GM19324 (cell line): ENCODE results near the gene NEU1.
A peak's percentile ranks its signal among the peaks of the same experiment; 100 is the strongest.
"Not testable (repeated sequence)": the region's sequence is repeated elsewhere in the genome, so short reads cannot be mapped to it uniquely, and the experiment has no call there.

Experiments
- ATAC-seq: cut with Tn5 transposase; IDR thresholded peaks from one replicate; pipeline ENCODE4 v1.9.1; 2021; ENCODE audit warnings: mild to moderate bottlenecking, moderate library complexity; ENCODE audit not compliant: unreplicated experiment, low FRiP score

The NEU1 gene

DNA sequence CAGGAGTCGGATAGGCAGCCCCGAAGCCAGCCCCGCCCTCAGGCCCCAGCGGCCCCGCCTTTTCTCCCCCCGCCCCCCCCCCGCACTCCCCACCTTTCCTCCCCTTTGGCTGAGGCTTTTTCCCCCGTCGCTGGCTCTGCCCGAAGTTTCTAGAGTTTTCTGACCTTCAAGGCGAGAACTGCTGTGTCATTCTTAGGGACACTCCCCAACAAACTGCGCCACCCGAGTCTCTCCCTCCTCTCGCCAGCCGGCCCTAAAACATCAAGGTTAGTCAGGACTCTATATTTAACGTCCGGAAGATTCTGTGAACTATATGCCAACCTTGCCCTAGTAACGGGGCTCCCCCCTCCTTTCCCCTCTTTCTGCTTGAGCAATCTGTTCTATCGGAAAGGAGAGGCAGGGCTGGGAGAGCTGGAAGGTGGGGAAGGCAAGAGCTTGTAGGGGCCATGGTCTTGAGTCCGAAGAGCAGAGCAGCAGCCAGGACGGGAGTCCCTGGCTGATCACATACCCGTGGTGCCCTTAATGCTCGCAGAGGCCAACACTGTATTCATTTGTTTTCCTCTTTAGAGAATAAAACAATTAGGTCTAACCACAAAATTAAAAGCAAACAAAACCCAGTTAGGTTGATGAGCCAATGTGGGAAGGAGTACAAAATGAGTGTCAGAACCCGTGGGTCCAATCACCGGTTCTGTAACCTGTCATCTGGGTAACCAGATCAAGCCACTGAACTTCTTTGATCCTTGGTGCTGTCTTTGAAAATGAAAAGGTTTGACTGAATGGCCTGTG is 40.4 kb downstream of the NEU1 start:
- ATAC-seq, result peak; percentile 58

DNA sequence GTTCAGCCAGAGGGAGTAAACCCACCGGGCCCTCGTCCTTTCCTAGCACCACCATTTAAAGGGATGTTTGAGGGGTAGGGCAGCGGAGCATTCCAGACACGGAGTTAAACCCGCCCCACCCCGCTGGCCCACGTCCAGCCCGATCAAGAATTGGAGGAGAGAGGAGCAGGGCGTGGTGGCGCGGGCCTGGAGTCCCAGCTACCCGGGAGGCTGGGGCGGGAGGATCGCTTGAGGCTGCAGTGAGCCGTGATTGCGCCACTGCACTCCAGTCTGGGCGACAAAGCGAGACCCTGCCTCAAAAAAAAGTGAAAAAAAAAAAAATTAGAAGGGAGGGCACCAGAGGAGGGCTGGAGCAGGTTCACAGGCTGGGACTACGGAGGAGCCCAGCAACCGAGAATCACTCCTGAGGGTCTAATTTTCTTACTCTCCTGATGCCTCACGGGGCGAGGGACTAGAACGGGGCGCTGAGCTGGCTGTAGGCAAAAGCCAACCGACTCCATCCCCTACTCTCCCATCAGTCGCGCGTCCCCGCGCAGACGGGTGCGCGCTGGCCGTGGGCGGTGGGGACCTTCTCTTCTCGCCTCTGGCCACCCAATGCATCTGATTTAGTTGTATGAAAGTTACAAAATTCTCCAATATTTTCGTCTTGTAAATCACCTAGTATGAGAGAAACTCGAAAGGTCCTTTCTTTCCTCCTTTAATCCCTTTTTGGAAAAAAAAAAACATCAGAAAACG is 41.2 kb downstream of the NEU1 start:
- peak; percentile 45 for ATAC-seq

DNA sequence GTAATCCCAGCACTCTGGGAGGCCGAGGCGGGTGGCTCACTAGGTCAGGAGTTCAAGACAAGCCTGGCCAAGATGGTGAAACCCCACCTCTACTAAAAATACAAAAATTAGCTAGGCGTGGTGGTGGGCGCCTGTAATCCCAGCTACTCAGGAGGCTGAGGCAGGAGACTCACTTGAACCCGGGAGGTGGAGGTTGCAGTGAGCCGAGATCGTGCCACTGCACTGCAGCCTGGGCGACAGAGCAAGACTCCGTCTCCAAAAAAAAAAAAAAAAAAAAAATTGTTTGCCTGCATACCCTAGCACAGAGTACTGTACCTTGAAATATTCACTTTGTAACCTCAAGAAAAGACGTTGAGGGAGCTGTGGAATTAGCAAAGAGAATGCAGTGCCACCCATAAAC is 42.2 kb downstream of the NEU1 start:
- not testable (repeated sequence) for ATAC-seq

DNA sequence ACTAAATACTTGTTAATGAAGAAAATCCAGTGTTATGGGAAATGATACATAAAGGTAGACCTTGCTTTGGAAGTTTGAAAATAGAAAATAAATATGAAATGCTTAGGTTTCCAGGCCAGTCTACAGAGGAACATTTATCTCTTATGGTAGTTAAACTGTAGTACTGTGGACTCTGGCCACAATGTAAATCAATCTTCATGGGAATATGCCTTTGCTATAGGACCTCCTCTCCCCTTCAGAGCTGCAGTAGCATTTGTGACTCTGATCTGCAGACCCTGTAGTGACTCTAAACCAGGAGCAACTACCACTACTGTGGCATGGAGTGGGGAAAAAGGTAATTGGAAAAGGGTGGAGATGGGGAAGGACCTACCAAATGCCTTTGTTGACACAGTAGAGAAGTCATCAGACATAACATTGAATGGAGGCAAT is 42.7 kb downstream of the NEU1 start:
- no peak for ATAC-seq

DNA sequence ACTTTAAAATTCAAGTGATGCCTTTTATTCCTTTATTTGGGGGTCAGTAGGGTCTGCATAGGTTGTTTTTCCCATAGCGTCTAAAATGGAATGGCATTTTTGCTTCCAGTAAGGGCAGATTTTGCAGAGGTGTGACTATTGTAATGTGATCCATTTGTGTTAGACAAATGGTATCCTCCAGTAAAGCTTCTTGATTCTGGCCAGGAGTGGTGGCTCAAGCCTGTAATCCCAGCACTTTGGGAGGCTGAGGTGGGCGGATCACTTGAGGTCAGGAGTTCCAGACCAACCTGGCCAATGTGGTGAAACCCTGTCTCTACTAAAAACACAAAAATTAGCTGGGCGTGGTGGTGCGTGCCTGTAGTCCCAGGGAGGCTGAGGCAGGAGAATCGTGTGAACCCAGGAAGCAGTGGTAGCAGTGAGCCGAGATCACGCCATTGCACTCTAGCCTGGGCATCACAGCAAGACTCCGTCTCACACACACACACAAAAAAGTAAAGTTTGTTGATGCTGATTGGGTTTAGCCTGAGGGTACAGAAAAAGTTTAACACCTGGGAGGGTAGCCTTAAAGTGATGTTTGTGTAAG is 44.6 kb downstream of the NEU1 start:
- not testable (repeated sequence) for ATAC-seq

DNA sequence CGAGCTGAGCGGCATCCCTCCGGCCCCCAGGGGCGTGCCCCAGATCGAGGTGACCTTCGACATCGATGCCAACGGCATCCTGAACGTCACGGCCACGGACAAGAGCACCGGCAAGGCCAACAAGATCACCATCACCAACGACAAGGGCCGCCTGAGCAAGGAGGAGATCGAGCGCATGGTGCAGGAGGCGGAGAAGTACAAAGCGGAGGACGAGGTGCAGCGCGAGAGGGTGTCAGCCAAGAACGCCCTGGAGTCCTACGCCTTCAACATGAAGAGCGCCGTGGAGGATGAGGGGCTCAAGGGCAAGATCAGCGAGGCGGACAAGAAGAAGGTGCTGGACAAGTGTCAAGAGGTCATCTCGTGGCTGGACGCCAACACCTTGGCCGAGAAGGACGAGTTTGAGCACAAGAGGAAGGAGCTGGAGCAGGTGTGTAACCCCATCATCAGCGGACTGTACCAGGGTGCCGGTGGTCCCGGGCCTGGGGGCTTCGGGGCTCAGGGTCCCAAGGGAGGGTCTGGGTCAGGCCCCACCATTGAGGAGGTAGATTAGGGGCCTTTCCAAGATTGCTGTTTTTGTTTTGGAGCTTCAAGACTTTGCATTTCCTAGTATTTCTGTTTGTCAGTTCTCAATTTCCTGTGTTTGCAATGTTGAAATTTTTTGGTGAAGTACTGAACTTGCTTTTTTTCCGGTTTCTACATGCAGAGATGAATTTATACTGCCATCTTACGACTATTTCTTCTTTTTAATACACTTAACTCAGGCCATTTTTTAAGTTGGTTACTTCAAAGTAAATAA is 45.3 kb downstream of the NEU1 start:
- not testable (repeated sequence) for ATAC-seq

DNA sequence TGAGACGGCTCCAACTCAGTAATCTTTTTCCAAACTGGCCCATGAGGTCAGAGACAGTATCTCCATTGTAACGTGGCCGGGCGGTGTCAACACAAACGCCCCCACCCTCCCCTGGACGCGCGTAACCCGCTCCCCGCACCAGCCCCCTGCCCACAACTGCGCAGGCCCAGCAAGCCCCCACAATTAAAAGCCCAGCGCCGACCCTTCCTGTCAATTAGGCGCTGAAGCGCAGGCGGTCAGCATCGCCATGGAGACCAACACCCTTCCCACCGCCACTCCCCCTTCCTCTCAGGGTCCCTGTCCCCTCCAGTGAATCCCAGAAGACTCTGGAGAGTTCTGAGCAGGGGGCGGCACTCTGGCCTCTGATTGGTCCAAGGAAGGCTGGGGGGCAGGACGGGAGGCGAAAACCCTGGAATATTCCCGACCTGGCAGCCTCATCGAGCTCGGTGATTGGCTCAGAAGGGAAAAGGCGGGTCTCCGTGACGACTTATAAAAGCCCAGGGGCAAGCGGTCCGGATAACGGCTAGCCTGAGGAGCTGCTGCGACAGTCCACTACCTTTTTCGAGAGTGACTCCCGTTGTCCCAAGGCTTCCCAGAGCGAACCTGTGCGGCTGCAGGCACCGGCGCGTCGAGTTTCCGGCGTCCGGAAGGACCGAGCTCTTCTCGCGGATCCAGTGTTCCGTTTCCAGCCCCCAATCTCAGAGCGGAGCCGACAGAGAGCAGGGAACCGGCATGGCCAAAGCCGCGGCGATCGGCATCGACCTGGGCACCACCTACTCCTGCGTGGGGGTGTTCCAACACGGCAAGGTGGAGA is 47.4 kb downstream of the NEU1 start, which contains the start of the genes HSPA1A and HSPA1L:
Gene HSPA1A (plus strand): TSS at position 519 of the 814 bp plus-strand sequence. CDS start 214 bp downstream, at position 733.
Gene HSPA1L (minus strand): TSS at position 259 of the 814 bp plus-strand sequence. CDS start 3,311 bp downstream, outside the sequence.
- no peak for ATAC-seq

DNA sequence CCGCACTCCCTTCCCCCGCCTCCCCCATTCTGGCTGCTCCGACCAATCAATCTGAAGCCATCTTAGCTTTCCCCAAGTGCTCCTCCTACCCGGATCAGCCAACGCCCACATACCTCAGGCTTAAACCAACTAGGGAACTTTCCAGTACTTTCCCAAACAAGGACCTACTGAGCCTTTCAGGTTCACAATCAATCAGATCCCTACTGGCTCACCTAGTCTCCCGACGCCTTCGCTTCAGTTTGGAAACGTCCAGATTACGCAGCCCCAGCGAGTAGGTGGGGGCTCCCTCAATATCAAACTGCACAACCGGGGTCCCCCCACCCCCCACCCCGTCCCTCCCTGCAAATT is 48.0 kb downstream of the NEU1 start:
- no peak for ATAC-seq

DNA sequence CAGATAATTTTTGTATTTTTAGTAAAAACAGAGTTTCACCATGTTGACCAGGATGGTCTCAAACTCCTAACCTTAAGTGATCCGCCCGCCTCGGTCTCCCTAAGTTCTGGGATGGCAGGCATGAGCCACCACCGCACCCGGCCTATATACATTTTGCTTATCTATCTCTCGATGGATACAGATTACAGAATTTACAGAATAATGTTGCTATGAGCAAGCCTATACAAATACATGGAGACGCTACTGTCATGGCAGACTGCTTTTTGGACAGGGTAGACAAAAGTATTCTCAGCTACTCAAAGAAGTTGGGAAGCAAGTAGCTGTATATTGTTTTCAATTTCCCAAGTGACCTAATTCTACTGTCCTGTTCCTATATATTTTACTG is 49.2 kb downstream of the NEU1 start:
- ATAC-seq, result no peak

DNA sequence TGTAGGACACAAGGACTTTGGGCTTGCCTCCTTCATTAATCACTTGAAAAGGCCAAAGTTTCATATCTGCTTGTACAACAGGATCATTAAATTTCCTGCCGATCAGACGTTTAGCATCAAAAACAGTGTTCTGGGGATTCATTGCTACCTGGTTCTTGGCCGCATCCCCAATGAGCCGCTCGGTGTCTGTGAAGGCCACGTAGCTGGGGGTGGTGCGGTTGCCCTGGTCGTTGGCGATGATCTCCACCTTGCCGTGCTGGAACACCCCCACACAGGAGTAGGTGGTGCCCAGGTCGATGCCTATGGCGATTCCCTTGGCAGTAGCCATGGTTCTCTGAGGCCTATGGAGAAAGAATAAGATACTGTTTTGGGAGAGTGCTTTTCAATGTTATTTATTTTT is 51.0 kb downstream of the NEU1 start:
- ATAC-seq, result no peak

DNA sequence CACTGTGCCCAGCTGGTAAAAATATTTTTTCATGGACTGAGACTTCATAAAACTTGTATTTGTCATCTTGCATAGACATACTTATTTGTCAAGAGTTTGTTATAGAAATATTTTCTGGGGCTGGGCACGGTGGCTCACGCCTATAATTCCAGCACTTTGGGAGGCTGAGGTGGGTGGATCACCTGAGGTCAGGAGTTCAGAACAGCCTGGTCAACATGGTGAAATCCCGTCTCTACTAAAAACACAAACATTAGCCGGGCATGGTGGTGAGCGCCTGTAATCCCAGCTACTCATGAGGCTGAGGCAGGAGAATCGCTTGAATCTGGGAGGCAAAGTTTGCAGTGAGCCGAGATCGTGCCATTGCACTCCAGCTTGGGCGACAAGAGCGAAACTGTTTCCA is 54.0 kb downstream of the NEU1 start:
- not testable (repeated sequence) for ATAC-seq
